Sigmoid colon (tissue), 7 donors: Measurements from ENCODE around the gene NT5C3A. TPM values are rescaled to one million over a fixed set of nuclear protein-coding genes. Genes with fewer than 3 reads are reported as not detected.
"Not testable (repeated sequence)": the region's sequence is repeated elsewhere in the genome, so short reads cannot be mapped to it uniquely, and the experiment has no call there.

Source experiments
- DNase-seq: peaks from one replicate; pipeline ENCODE4 v3.0.0-alpha.2; 2019
- H3K27ac ChIP-seq, 4 donors: fragments of 200-600 bp; sonication (generic); one replicate each; pipeline ENCODE4 v1.5.1; 2016 to 2019; ENCODE audit warnings: mild to moderate bottlenecking in 1 of 4
- H3K27me3 ChIP-seq, 3 donors: fragments of 200-600 bp; sonication (generic); one replicate each; pipeline ENCODE4 v1.5.1; 2019; ENCODE audit warnings: mild to moderate bottlenecking in 1 of 3
- H3K36me3 ChIP-seq, 4 donors: fragments of 200-600 bp; sonication (generic); one replicate each; pipeline ENCODE4 v1.5.1; 2016 to 2019
- H3K4me1 ChIP-seq, 4 donors: fragments of 200-600 bp; sonication (generic); one replicate each; pipeline ENCODE4 v1.5.1; 2017 to 2019
- H3K4me3 ChIP-seq, 4 donors: fragments of 200-600 bp; sonication (generic); one replicate each; pipeline ENCODE4 v1.5.1; 2017 to 2019; ENCODE audit warnings: mild to moderate bottlenecking in 2 of 4, moderate library complexity in 1 of 4
- H3K9me3 ChIP-seq, 4 donors: fragments of 200-600 bp in 3 of 4; sonication (generic) in 3 of 4; one replicate each; pipeline versions ENCODE4 v1.5.1 to v1.6.1; 2013 to 2019
- WGBS, 2 donors: extraction: QIAGEN DNeasy Blood & Tissue Kit; methylation state at CpG; one replicate each; pipeline ENCODE4 v1.1.7; 2013; 5-methylcytosine and 5-hydroxymethylcytosine counted together
- intact Hi-C: fragments of 100-400 bp; cut with DNase I; formaldehyde crosslinking; loops from one replicate; pipeline ENCODE4 v1.15.1; 2023
- polyA plus RNA-seq, 3 donors: library from polyadenylated mRNA; stranded (reverse); fragments of 200-250 nt; gene quantifications; one replicate each; pipeline ENCODE4 v1.2.3, GENCODE V29; 2013
- small RNA-seq, 3 donors: library from RNA; depleted of rRNA; stranded (forward); fragments of <200 nt; gene quantifications; one replicate each; pipeline ENCODE3, GENCODE V24; 2016
- total RNA-seq, 4 donors: library from RNA; depleted of rRNA; stranded (reverse); fragments of >200 nt; gene quantifications; one replicate each; pipeline ENCODE4 v1.1.0, GENCODE V29; 2016
- TF ChIP-seq, protein P1 (sequence below), 4 experiments: fragments of 450-650 bp in 3 of 4; fragments of 200-600 bp in 1 of 4; IDR thresholded peaks; one replicate each; pipeline ENCODE4 v1.5.1; 2016 to 2019; ENCODE audit warnings: antibody characterized with exemption in 4 of 4, mild to moderate bottlenecking in 3 of 4, moderate library complexity in 2 of 4
- donor health status: healthy with polysubstance abuse.
- donor health status: Bipolar disorder and iron deficiency.
- donor health status: healthy.

NT5C3A gene
- total and polyA plus RNA-seq, 7 donors = 20.6 to 270 (median 29.6) TPM

DNA sequence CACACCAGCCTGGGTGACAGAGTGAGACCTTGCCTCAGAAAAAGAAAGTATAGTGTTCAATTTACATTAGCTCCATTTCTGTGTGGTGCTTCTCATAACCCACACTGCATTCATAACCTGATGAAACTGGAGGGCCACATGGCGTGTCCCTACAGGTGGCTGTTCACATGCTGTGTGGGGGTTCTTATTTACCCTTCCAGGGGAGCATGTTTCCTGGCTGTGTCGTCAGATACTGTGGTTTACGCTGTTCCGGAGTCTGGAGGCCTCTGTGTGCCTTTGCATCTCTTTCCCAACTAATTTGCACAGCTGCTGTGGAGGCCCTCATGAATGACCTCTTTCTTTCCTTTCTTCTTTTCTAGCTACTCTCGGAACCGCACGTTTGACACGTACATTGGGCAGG, 74.4 kb downstream of the NT5C3A start:
- H3K27ac ChIP-seq, H3K9me3 ChIP-seq, H3K27me3 ChIP-seq, DNase-seq, intact Hi-C loops, H3K36me3 ChIP-seq, H3K4me3 ChIP-seq: not testable (repeated sequence)
- H3K4me1 ChIP-seq = peaks cover 0 to 23% (median 16%) of the 10 kb centered on the region in 4 donors
- WGBS, 2 donors = 43 to 84% methylated on average over 8 of the region's 8 CpGs

DNA sequence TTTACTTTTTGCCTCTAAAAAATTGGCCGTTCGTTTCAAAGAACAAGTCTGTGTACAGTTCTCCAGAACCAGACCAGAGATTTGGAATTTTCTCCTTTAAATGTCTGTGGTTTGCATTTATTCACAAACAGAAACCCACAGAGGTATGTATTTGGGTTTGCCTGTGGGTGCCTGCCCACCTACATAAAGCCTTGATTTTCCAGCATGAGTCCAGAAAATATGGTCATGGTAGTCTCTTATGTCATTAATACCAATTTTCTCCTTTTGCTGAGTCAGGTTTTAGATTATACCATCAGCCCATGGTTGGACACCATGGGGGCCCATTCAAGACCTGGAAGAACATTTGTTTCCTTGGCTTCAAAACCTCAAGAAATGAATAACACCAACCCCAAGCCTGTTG, 82.7 kb downstream of the NT5C3A start:
- H3K27ac ChIP-seq, H3K9me3 ChIP-seq, H3K27me3 ChIP-seq, DNase-seq, intact Hi-C loops, H3K4me3 ChIP-seq: not testable (repeated sequence)
- whole genome bisulfite sequencing, 2 donors = no CpG with 5 or more reads among the region's 2 CpGs
- Histone ChIP-seq H3K36me3 (peaks cover 0 to 16% (median 2%) of the 10 kb centered on the region in 4 donors), H3K4me1 (peaks cover 0 to 11% (median 6%) of the 10 kb centered on the region in 4 donors)

DNA sequence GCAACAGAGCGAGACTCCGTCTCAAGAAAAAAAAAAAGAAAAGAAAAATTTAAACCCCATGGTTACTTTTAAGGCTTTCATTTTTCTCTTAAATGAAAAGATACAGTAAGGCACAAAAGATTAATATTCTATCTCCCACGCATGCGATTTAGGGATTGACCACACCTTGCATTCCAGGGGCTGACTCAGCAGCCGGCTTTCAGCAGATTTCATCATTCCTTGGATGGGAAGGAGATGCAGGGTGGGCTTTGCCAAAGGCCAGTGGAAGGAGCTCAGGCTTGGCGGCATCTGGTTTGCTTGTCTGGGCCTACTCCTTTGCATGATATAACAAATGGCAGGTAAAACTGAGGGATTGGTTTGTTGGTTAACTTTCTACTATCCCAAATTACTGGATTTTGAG, 83.3 kb downstream of the NT5C3A start:
- intact Hi-C loops, H3K27ac ChIP-seq, H3K4me3 ChIP-seq, H3K27me3 ChIP-seq, H3K4me1 ChIP-seq, H3K9me3 ChIP-seq: not testable (repeated sequence)
- H3K36me3 ChIP-seq = peaks cover 0 to 16% (median 2%) of the 10 kb centered on the region in 4 donors
- WGBS, 2 donors = 94 to 97% methylated on average over 6 of the region's 6 CpGs
- peak; percentile 74 for DNase-seq

DNA sequence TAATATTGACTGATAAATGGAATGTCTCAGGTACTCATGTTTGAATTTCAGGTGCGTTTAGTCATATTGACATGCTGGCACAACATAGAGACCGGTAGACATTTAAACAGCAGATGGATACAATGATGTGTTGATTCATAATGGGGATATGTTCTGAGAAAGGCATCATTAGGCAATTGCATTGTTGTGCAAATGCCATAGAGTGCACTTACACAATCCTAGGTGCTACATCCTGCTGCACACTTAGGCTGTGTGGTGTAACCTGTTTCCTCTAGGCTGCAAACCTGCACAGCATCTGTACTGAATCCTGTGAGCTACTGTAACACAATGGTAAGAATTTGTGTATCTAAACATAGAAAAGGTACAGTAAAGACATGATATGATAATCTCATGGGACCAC, 85.4 kb downstream of the NT5C3A start:
- DNase-seq, H3K27ac ChIP-seq, H3K4me1 ChIP-seq, H3K4me3 ChIP-seq, H3K27me3 ChIP-seq, intact Hi-C loops, H3K9me3 ChIP-seq: not testable (repeated sequence)
- peaks cover 0 to 16% (median 2%) of the 10 kb centered on the region in 4 donors for H3K36me3 ChIP-seq
- 92 to 98% methylated on average over 2 of the region's 2 CpGs for WGBS, 2 donors

DNA sequence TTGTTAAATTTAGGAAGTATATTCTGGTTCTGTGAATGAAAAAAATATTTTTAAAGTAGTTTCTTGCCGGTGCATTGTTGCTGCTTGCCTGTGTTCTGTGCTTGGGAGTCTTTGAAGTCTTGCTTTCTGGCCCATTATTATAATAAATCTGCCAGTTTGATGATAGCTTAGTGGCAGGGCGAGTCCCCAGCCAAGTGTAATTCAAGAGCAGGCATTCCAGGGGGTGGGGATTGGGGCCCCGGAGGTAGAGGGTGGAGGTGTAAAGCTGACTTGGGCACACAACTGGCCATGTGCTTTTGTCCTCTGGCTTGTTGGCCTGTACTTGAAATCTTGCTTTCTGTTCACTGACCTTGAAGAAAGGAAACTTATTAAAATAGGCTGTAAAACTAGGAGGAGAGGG, 90.6 kb downstream of the NT5C3A start:
- H3K27ac ChIP-seq = not testable (repeated sequence)
- 18 to 49% methylated on average over 3 of the region's 3 CpGs for WGBS, 2 donors

DNA sequence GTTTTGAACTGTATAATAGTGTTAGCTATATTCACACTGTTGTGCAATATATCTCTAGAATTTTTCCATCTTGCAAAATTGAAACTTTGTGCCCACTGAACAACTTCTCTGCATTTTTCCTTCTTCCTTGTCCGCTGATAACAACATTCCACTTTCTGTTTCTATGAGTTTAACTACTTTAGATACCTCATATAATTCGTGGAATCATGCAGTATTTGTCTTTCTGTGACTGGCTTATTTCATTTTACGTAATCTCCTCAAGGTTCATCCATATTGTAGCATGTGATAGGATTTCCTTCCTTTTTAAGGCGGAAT, 95.4 kb downstream of the NT5C3A start:
- H3K27me3 ChIP-seq, H3K4me3 ChIP-seq, DNase-seq, H3K9me3 ChIP-seq, H3K36me3 ChIP-seq, H3K27ac ChIP-seq, intact Hi-C loops: not testable (repeated sequence)
- 30 to 68% methylated on average over 4 of the region's 4 CpGs for WGBS, 2 donors
- H3K4me1 ChIP-seq = peaks cover 0 to 27% (median 18%) of the 10 kb centered on the region in 4 donors

More for the DNA sequence above, 90.6 kb downstream of the NT5C3A start:
- H3K4me3 ChIP-seq, intact Hi-C loops, H3K27me3 ChIP-seq, H3K9me3 ChIP-seq, H3K36me3 ChIP-seq, DNase-seq: not testable (repeated sequence)
- peaks cover 0 to 10% (median 4%) of the 10 kb centered on the region in 4 donors for H3K4me1 ChIP-seq

DNA sequence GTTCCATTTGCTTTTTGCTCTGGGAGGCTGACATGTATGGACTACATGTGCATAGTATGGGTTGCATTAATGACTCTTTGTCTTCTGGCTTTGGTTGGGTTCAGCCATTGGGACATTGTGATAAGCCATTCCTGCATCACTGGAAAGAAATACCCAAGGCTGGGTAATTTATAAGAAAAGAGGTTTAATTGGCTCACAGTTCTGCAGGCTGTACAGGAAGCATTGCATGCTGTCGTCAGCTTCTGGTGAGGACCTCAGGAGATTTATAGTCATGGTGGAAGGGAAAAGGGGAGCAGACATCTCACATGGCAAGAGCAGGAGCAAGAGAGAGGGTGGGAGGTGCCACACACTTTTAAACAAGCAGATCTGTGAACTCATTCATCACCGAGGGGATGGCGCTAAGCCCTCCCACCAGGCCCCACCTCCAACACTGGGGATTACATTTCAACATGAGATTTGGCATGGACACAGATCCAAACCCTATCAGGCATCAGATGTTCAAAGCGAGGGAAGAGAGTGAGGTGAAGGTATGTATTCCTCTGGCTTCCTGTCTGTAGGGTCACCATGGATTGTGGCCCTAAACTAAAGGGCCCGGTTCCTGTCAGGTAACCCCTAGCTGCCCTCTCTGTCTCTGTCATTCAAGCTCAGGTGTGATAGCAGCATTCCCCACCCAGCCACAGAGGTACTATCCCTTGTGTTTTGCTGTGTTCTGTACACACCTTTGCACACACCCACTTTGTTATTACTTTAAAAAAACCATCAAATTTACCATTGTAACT, 95.9 kb downstream of the NT5C3A start:
- H3K27me3 ChIP-seq, H3K4me3 ChIP-seq, H3K9me3 ChIP-seq, H3K36me3 ChIP-seq, DNase-seq, H3K27ac ChIP-seq, intact Hi-C loops: not testable (repeated sequence)
- WGBS, 2 donors = 56 to 65% methylated on average over 4 of the region's 5 CpGs
- peaks cover 0 to 22% (median 16%) of the 10 kb centered on the region in 4 donors for H3K4me1 ChIP-seq

DNA sequence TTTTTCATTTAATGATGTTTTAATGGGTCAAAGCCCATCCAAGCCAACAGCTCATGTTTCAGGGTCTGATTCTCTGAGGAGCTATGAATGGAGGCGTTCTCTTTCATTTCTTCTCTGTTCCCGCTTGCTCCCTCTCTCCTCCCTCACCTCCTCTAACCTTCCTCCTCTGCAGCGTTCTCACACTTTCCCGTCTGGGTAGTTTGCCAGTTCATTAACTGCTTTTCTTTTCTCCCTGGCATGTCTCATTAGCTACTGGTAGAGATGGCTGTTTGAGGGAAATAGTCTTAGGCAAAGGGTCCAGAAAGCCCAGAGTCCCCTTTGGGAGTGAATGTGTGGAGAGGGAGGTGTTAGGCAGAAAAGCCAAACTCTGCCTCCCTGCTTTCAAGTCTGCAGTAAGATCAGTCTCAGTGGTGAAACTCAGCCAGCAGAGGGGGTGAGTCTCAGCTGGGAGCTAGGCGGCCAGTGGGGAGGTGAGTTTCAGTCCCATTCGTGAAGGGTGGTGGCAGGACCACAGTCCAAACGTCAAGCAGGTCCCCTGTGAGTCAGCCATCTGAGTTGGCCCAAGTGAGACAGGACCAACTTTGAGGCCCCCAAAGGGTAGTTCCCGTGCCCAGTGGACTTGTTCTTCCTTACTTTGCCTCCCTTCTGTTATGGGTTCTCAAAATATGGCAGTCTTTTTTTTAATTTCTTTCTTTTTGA, 98.0 kb downstream of the NT5C3A start:
- H3K27me3 ChIP-seq, DNase-seq, H3K4me3 ChIP-seq, intact Hi-C loops, H3K9me3 ChIP-seq, H3K36me3 ChIP-seq: not testable (repeated sequence)
- WGBS, 2 donors = 22 to 31% methylated on average over 6 of the region's 8 CpGs
- peaks cover 0 to 18% (median 14%) of the 10 kb centered on the region in 4 donors for H3K4me1 ChIP-seq
- peak overlapping the region in 3 of 4 donors; percentile 49 to 57 (median 55) for H3K27ac ChIP-seq
- TF ChIP-seq, protein P1, sequence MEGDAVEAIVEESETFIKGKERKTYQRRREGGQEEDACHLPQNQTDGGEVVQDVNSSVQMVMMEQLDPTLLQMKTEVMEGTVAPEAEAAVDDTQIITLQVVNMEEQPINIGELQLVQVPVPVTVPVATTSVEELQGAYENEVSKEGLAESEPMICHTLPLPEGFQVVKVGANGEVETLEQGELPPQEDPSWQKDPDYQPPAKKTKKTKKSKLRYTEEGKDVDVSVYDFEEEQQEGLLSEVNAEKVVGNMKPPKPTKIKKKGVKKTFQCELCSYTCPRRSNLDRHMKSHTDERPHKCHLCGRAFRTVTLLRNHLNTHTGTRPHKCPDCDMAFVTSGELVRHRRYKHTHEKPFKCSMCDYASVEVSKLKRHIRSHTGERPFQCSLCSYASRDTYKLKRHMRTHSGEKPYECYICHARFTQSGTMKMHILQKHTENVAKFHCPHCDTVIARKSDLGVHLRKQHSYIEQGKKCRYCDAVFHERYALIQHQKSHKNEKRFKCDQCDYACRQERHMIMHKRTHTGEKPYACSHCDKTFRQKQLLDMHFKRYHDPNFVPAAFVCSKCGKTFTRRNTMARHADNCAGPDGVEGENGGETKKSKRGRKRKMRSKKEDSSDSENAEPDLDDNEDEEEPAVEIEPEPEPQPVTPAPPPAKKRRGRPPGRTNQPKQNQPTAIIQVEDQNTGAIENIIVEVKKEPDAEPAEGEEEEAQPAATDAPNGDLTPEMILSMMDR (IDR thresholded peaks at IDR 0.05) = peak; percentile 16 to 41 (median 30)

Small RNA genes lying within 50 kb of the gene (small RNA-seq; reads per million reads assigned to genes)
- gene RN7SL505P = 0 to 0.06 (median 0) reads per million in 3 donors
- 0 reads per million in 3 donors for gene RNU6-388P
- gene RPS29P14 = 0 reads per million in 3 donors

Other genes with a start within 250 kb of the NT5C3A start
- 10 to 100 TPM; 28.5 to 39.7 (median 37.5) TPM for gene KBTBD2, start 171.0 kb downstream of the NT5C3A start, total RNA-seq
- 10 to 100 TPM; 14.1 to 19.8 (median 16.0) TPM for gene KBTBD2, start 171.0 kb downstream of the NT5C3A start, polyA plus RNA-seq
- gene FKBP9, start 105.3 kb downstream of the NT5C3A start, total RNA-seq = 100 to 1,000 TPM in 2 of 4 donors, 10 to 100 TPM in 2; 79.6 to 161 (median 114) TPM
- 10 to 100 TPM; 12.3 to 39.2 (median 19.2) TPM for gene FKBP9, start 105.3 kb downstream of the NT5C3A start, polyA plus RNA-seq
- 10 to 100 TPM in 2 of 4 donors, 1 to 10 TPM in 2; 6.9 to 24.6 (median 9.2) TPM for gene RP9, start 46.6 kb upstream of the NT5C3A start, total RNA-seq
- gene RP9, start 46.6 kb upstream of the NT5C3A start, polyA plus RNA-seq = 10 to 100 TPM in 2 of 3 donors, 1 to 10 TPM in 1; 6.6 to 15.5 (median 10.8) TPM
- 10 to 100 TPM; 30.5 to 36.6 (median 33.9) TPM for gene BBS9, start 66.8 kb upstream of the NT5C3A start, total RNA-seq
- gene BBS9, start 66.8 kb upstream of the NT5C3A start, polyA plus RNA-seq = 1 to 10 TPM; 2.4 to 3.8 (median 3.2) TPM